Dendritic cell treated with granulocyte-macrophage colony-stimulating factor and Interleukin-4, amounts not matched to agents 40 ng/mL and 50 ng/mL, for 4 days (primary cell): ENCODE data around the gene USP32.
"Not testable (repeated sequence)": the region's sequence is repeated elsewhere in the genome, so short reads cannot be mapped to it uniquely, and the experiment has no call there.

Source experiments
- H3K27ac Mint-ChIP-seq: one replicate; pipeline ENCODE4 v1.8.0; 2022; ENCODE audit warnings: mild to moderate bottlenecking, mixed read lengths
- H3K27me3 Mint-ChIP-seq: one replicate; pipeline ENCODE4 v1.8.0; 2022; ENCODE audit warnings: mild to moderate bottlenecking, mixed read lengths
- H3K36me3 Mint-ChIP-seq: one replicate; pipeline ENCODE4 v1.8.0; 2022; ENCODE audit warnings: low read depth, mixed read lengths
- H3K4me1 Mint-ChIP-seq: one replicate; pipeline ENCODE4 v1.8.0; 2022; ENCODE audit warnings: low read depth, mixed read lengths
- H3K4me3 Mint-ChIP-seq: one replicate; pipeline ENCODE4 v1.8.0; 2022; ENCODE audit warnings: mild to moderate bottlenecking, moderate library complexity, mixed read lengths
- H3K9me3 Mint-ChIP-seq: one replicate; pipeline ENCODE4 v1.8.0; 2022; ENCODE audit warnings: mixed read lengths
- intact Hi-C: fragments of 100-400 bp; cut with micrococcal nuclease; formaldehyde crosslinking; loops from one replicate; pipeline ENCODE4 v1.15.0; 2022

Gene USP32, protein sequence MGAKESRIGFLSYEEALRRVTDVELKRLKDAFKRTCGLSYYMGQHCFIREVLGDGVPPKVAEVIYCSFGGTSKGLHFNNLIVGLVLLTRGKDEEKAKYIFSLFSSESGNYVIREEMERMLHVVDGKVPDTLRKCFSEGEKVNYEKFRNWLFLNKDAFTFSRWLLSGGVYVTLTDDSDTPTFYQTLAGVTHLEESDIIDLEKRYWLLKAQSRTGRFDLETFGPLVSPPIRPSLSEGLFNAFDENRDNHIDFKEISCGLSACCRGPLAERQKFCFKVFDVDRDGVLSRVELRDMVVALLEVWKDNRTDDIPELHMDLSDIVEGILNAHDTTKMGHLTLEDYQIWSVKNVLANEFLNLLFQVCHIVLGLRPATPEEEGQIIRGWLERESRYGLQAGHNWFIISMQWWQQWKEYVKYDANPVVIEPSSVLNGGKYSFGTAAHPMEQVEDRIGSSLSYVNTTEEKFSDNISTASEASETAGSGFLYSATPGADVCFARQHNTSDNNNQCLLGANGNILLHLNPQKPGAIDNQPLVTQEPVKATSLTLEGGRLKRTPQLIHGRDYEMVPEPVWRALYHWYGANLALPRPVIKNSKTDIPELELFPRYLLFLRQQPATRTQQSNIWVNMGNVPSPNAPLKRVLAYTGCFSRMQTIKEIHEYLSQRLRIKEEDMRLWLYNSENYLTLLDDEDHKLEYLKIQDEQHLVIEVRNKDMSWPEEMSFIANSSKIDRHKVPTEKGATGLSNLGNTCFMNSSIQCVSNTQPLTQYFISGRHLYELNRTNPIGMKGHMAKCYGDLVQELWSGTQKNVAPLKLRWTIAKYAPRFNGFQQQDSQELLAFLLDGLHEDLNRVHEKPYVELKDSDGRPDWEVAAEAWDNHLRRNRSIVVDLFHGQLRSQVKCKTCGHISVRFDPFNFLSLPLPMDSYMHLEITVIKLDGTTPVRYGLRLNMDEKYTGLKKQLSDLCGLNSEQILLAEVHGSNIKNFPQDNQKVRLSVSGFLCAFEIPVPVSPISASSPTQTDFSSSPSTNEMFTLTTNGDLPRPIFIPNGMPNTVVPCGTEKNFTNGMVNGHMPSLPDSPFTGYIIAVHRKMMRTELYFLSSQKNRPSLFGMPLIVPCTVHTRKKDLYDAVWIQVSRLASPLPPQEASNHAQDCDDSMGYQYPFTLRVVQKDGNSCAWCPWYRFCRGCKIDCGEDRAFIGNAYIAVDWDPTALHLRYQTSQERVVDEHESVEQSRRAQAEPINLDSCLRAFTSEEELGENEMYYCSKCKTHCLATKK (N-terminal part only)

DNA sequence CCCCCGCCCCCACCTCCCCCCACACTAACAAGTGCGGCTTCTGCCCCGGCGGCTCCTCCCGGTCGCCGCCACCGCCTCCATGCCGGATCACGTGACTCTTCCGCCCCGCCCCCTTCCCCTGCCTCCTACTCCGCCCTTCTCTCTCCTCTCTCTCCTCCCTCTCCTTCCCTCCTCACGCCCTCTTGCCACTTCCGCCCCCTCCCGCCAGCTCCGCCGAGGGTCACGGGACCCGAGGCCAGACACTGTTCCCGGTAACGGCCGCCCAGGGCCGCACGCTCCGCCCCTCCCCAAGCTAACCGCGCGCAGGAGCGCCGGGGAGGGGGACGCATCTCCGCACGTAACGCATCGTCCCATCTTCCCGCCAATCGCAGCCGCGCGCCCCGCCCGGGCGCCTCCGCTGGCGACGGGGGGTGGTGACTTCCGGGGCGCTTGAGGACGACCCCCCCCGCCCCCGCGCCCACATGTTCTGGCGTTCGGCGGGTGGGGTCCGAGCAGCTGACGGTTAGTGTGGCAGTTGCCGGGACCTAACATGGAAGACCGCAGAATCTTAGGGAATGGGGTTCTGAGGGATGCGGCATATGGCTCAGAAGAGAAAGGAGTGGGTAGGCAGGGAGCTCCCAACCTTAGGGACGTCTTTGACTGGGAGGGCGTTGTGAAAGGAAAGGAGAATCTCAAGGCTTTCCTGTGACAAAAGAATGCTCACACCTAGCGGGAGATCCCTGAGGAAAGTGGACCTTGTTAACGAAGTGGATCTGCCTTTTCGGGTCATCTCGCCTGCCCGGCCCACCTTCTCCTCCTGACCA is at the start of gene USP32:
USP32 (minus strand) TSS at position 92 of the 803 bp plus-strand sequence. CDS start 194 bp downstream, outside the sequence.
- Mint-ChIP-seq H3K36me3 (peaks cover 15% of the 10 kb centered on the region), H3K4me1 (peaks cover 61% of the 10 kb centered on the region)

DNA sequence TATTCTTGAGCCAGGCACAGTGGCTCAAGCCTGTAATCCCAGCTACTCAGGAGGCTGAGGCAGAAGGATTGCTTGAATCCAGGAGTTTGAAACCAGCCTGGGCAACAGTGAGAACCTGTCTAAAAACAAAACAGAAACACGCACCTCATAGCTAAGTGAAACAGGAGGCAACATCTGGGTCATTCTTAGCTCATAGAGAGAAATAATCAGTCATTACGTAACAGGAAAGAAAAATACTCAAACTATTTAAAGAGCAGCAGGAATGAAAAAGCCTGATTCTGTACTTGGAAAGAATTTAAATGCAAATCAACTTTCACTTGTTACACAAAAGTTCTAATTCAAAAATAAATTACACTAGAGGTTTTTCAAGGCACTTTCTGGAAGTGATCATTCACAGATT is 47.6 kb upstream of the USP32 start:
- Mint-ChIP-seq H3K36me3 (peaks cover 2% of the 10 kb centered on the region), H3K9me3 (peaks cover under 1% of the 10 kb centered on the region), H3K4me3 (no peak overlapping the region), H3K27me3 (peaks cover 3% of the 10 kb centered on the region), H3K4me1 (peaks cover 22% of the 10 kb centered on the region), H3K27ac (no peak overlapping the region)
- intact Hi-C loops, result loop anchor here (5.0 to 10.0 kb wide), 2 partner anchors 47 to 295 kb away; partner anchors contain the start of genes CA4 and USP32

More for the DNA sequence above, at the start of gene USP32:
- intact Hi-C loops, result loop anchor here (5.0 to 10.0 kb wide), 2 partner anchors 45 to 297 kb away; no protein-coding TSS in a partner anchor
- H3K4me3 Mint-ChIP-seq, result peak within 1 kb of the TSS; percentile 94
- peak within 1 kb of the TSS; percentile 95 for H3K27ac Mint-ChIP-seq
- no peaks in the 10 kb centered on the region for H3K27me3 Mint-ChIP-seq
- no peaks in the 10 kb centered on the region for H3K9me3 Mint-ChIP-seq

DNA sequence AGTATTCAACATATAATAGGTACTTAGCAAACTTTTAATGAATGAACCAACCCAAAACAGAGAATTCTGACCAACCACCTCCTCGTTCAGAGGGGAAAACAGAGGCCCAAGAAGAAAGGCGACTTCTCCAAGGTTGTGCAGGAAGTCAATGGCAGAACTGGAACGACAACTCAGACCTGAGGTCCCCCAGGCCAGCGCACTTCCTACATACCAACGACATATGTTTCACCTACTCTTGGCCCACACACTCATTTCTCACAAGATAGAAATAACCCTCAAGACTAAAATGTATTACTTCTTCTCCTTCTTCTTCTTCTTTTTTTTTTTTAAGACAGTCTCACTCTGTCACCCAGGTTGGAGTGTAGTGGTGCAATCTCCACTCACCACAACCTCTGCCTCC is 44.7 kb upstream of the USP32 start:
- H3K4me1 Mint-ChIP-seq, result peaks cover 18% of the 10 kb centered on the region
- H3K9me3 Mint-ChIP-seq, result peaks cover 25% of the 10 kb centered on the region
- peaks cover 3% of the 10 kb centered on the region for H3K27me3 Mint-ChIP-seq
- no peaks in the 10 kb centered on the region for H3K36me3 Mint-ChIP-seq
- intact Hi-C loops, result loop anchor here (5.0 to 10.0 kb wide), 2 partner anchors 44 to 292 kb away; partner anchors contain the start of genes CA4 and USP32
- H3K4me3 Mint-ChIP-seq, result no peak overlapping the region
- no peak overlapping the region for H3K27ac Mint-ChIP-seq

DNA sequence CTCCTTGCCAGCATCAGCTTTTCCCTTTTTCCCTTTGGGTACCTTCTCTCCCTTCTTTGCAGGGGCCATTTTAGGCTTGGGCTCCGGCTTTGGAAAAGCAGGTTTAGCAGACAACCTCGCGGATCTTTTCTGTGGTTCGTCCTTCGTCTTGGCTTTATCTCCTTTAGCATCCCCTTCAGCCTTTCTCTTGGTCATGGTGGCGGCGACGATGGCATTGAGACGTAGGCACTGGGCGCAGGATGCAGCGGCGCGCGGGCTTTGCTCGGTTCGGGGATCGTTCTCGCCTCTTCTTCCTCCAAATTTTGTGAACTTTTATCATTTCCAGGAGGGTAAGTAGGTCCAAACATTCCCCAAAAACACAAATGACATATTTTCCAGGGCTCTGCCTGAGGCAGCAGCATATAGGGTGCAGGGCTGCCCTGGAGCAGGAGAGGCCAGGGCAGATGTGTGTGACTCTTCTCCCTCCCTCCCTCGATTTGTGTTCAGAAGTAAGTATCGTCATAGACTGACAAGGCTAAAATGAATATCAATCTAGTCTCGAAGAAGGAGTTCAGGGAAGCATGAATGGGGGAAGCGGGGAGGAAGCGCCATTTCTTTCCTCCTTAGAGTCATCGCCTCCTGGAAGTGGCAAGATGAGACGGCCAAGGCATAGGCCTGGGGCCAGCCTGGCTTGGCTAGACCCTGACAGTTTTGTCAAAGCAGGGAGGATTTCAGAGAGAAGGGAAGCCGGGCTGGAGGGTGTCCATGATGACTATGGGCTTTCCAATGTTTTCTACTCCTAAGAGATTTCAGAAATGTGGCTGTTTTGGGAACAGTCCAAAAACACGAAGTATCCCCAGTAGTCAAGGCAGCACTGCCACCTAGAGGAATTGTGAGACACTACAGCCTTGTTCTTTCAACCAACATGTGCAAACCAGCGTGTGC is 43.6 kb upstream of the USP32 start:
- intact Hi-C loops, result loop anchor here (5.0 to 10.0 kb wide), 2 partner anchors 43 to 291 kb away; partner anchors contain the start of genes CA4 and USP32
- H3K4me3 Mint-ChIP-seq, result no peak overlapping the region
- peaks cover 25% of the 10 kb centered on the region for H3K9me3 Mint-ChIP-seq
- H3K4me1 Mint-ChIP-seq, result peaks cover 26% of the 10 kb centered on the region
- H3K27ac Mint-ChIP-seq, result peak overlapping the region; percentile 32
- H3K27me3 Mint-ChIP-seq, result peaks cover 4% of the 10 kb centered on the region
- no peaks in the 10 kb centered on the region for H3K36me3 Mint-ChIP-seq

DNA sequence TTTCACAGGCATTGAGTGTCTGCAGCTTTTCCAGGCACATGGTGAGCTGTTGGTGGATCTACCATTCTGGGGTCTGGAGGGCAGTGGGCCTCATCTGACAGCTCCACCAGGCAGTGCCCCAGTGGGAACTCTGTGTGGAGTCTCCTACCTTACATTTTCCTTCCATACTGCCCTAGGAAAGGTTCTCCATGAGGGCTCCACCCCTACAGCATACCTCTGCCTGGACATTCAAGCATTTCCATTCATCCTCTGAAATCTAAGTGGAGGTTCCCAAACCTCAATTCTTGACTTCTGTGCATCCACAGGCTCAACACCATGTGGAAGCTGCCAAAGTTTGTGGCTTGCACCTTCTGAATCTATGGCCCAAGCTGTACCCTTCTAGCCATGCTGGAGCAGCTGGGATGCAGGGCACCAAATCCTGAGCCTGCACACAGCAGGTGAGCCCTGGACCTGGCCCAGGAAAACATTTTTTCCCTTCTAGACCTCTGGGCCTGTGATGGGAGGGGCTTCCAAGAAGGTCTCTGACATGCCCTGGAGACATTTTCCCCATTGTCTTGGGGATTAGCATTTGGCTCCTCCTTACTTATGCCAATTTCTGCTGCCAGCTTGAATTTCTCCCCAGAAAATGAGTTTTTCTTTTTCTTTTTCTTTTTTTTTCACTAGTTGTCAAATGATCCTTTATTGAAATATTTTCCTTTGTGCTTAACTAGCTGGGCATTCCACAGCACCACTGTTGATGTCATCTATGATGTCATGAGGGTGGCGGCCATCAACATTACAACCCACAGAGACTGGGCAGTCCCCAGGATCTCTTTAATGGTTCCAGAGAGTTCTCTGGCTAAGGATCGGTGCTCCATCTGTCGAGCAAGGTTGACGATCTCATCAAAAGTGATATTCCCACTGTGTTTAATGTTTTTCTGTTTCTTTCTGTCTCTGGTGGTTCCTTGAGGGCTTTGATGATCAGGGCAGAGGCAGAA is 41.4 kb upstream of the USP32 start:
- H3K36me3 Mint-ChIP-seq, H3K4me3 Mint-ChIP-seq, H3K27ac Mint-ChIP-seq, H3K27me3 Mint-ChIP-seq: not testable (repeated sequence)
- intact Hi-C loops, result loop anchor here (10.0 kb wide), 1 partner anchor 289 kb away; the partner anchor contains the start of gene CA4
- peaks cover 25% of the 10 kb centered on the region for H3K9me3 Mint-ChIP-seq
- peaks cover 28% of the 10 kb centered on the region for H3K4me1 Mint-ChIP-seq

DNA sequence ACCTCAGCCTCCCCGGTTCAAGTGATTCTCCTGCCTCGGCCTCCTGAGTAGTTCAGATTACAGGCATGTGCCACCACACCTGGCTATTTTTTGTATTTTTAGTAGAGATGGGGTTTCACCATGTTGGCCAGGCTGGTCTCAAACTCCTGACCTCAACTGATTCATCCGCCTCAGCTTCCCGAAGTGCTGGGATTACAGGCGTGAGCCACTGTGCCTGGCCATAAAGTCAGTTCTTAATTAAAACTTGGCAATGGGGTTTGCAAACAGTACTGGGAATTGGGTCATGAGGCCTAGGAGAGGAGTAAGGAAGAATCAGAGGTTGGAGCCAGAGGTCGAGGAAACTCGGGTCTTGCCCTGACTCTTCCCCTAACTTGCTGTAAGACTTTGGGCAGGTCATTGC is 38.6 kb upstream of the USP32 start:
- not testable (repeated sequence) for H3K27me3 Mint-ChIP-seq, H3K4me3 Mint-ChIP-seq, H3K36me3 Mint-ChIP-seq
- Mint-ChIP-seq H3K9me3 (peaks cover 25% of the 10 kb centered on the region), H3K4me1 (peaks cover 19% of the 10 kb centered on the region), H3K27ac (peak overlapping the region; percentile 7)
- intact Hi-C loops, result loop anchor here (10.0 kb wide), 1 partner anchor 286 kb away; the partner anchor contains the start of gene CA4

DNA sequence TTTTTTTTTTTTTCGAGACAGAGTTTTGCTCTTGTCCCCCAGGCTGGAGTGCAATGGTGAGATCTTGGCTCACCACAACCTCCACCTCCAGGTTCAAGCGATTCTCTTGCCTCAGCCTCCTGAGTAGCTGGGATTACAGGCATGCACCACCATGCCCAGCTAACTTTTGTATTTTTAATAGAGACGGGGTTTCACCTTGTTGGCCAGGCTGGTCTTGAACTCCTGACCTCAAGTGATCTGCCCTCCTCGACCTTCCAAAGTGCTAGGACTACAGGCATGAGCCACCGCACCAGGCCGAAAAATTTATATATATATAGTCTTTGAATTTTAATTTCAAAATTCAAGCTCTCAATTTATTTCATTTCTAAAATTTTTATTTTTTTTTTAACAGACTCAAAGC is 36.6 kb upstream of the USP32 start:
- peaks cover 15% of the 10 kb centered on the region for H3K9me3 Mint-ChIP-seq
- H3K4me3 Mint-ChIP-seq, H3K36me3 Mint-ChIP-seq, intact Hi-C loops, H3K27me3 Mint-ChIP-seq, H3K27ac Mint-ChIP-seq: not testable (repeated sequence)
- H3K4me1 Mint-ChIP-seq, result peaks cover 29% of the 10 kb centered on the region

DNA sequence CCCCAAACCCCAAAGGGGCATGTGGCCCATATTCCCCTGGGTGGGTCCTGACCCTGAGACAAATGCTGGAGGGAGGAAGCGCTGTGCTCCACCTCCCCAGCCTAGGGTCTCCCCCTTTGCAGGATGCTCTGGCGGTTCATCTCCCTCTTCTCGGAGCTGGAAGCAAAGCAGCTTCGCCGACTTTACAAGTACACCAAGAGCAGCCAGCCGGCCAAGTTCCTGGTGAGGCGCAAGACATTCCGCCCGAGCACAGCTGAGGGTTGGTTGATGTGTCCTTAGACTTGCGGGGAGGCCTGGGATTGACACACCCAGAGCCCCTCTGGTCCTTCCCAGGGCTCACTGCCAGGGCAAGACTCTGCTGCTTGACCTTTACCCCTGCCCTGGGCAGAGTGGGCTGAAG is 34.7 kb upstream of the USP32 start:
- peaks cover 7% of the 10 kb centered on the region for H3K36me3 Mint-ChIP-seq
- H3K4me3 Mint-ChIP-seq, result no peak overlapping the region
- intact Hi-C loops, result no loop called here
- H3K27me3 Mint-ChIP-seq, result peaks cover 4% of the 10 kb centered on the region
- H3K4me1 Mint-ChIP-seq, result peaks cover 41% of the 10 kb centered on the region
- no peaks in the 10 kb centered on the region for H3K9me3 Mint-ChIP-seq
- no peak overlapping the region for H3K27ac Mint-ChIP-seq

DNA sequence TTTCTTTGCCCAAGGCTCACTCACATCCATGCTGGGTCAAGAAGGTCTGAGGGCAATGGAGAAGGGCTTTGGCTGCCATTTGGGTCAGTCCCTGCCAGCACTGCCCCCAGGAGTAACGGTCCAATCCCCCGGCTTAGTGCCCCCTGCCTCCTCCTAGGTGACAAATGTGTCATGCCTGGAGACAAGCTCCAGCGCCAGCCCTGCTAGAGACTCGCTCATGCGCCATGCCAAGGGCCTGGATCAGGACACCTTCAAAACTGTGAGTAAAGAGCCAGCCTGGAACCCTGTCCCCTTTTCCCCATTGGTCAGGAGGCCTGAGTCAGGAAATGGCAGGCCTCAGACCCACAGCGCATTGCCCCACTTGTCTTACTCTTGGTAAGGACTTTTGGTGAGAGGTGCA is 33.7 kb upstream of the USP32 start:
- Mint-ChIP-seq H3K27ac (no peak overlapping the region), H3K4me3 (no peak overlapping the region), H3K9me3 (no peaks in the 10 kb centered on the region), H3K27me3 (peaks cover 3% of the 10 kb centered on the region), H3K4me1 (peaks cover 40% of the 10 kb centered on the region), H3K36me3 (peaks cover 13% of the 10 kb centered on the region)
- intact Hi-C loops, result no loop called here

DNA sequence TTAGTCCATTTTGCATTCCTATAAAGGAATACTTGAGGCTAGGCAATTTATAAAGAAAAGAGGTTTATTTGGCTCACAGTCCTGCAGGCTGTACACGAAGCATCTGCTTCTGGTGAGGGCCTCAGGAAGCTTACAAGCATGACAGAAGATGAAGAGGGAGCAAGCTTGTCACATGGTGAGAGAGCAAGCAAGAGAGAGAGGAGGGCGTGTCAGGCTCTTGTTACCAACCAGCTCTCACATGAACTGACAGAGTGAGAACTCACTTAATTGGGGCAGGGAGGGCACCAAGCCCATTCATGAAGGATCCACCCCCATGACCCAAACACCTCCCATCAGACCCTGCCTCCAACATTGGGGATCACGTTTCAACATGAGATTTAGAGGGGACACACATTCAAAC is 31.9 kb upstream of the USP32 start:
- no peak overlapping the region for H3K27ac Mint-ChIP-seq
- H3K27me3 Mint-ChIP-seq, result peaks cover 3% of the 10 kb centered on the region
- intact Hi-C loops, result no loop called here
- H3K4me1 Mint-ChIP-seq, result peaks cover 45% of the 10 kb centered on the region
- peaks cover 5% of the 10 kb centered on the region for H3K9me3 Mint-ChIP-seq
- H3K36me3 Mint-ChIP-seq, result peaks cover 19% of the 10 kb centered on the region
- H3K4me3 Mint-ChIP-seq, result no peak overlapping the region

DNA sequence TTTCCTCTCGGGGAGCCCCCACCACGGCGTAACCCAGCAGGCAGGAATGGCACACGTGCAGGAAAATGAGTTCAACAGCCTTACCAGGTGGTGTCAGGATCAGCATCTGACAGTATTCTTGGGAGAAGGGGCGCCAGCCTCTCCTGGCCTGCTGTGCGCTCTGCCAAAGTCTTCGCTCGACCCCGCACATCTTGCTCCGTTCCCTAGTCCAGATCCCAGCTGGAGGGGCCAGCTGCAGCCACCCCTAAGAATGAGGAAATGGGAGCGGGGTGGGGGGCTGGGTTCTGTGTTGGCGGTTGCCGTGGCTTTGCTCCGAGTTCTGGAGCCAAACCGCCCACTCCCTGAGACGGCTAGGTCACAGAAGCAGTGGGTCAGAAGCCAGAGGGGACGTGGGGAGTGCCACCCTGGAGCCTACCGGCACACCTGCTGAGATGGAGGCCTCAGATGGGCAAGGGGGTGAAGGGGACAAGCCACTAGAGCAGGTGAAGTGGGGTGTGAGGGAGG is 30.3 kb upstream of the USP32 start, which contains the start of gene CHCT1:
CHCT1 (plus strand) TSS at position 328 of the 504 bp plus-strand sequence; CDS start at position 432, 104 bp downstream.
- Mint-ChIP-seq H3K36me3 (peaks cover 21% of the 10 kb centered on the region), H3K9me3 (peaks cover 7% of the 10 kb centered on the region), H3K27ac (peak within 1 kb of the TSS; percentile 98), H3K4me1 (peaks cover 38% of the 10 kb centered on the region), H3K4me3 (peak within 1 kb of the TSS; percentile 95), H3K27me3 (peaks cover 3% of the 10 kb centered on the region)
- intact Hi-C loops, result no loop called here
